Measurements from ENCODE around the gene UNC13C. TPM values are rescaled to one million over a fixed set of nuclear protein-coding genes. Genes with fewer than 3 reads are reported as not detected.

The UNC13C gene
- polyA plus RNA-seq, 1 donor from 2014 or later = 4.0 TPM

DNA sequence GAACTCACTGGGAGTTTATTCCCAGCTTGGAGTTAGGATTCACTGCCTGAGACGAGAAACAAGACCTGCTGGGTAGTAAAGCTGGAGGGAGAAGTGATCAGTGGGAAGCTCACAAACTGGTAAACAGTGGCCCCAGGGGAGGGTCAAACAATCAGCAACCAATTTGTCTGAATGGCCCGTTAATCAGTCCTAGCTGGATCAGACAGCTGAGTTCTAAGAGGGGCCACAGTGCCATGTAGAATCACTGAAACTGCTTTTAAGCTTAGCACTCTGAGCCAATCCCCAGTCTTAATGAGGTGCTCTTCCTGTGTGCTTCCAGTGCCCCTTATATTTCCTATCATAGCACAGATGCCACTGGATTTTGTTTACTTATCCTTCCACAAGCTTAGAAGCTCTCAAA, 626.8 kb downstream of the UNC13C start:
- Histone ChIP-seq H3K27me3 (ENCODE audit: insufficient read depth, low read depth, low read length) (no peaks in the 10 kb centered on the region), H3K9ac (ENCODE audit: low read length) (no peak overlapping the region), H2AFZ (ENCODE audit: low read depth, low read length) (no peak overlapping the region)

DNA sequence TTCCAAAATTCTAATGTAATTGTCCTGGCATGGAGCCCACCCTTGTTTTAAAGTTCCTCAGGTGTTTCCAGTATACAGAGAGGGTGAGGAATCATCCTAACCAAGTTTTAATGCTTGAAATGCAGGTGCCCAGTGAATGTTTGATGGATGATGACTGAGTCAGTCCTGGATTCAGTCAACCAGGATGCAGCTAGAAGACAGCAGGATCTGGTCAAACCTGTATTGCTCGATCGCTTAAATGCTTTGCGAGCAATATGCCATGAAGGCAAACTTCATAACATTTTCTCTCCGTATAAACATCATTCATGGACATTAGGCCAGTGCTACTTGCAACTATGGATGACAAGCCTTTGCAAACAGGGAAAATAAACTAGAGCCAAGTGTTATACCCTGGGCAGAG, 627.3 kb downstream of the UNC13C start:
- no peak overlapping the region for H3K4me2 ChIP-seq (ENCODE audit: low read length)
- no peaks in the 10 kb centered on the region for H3K9me2 ChIP-seq (ENCODE audit: insufficient read depth, low read length)
- no peaks in the 10 kb centered on the region for H4K20me1 ChIP-seq (ENCODE audit: insufficient read depth)
- no peak overlapping the region for H3K4me3 ChIP-seq (ENCODE audit: low read length)
- no peaks in the 10 kb centered on the region for H3K36me3 ChIP-seq (ENCODE audit: insufficient read depth, low read length)
- no peaks in the 10 kb centered on the region for H3K9me3 ChIP-seq (ENCODE audit: low read length)
- no peak overlapping the region for H3K9ac ChIP-seq (ENCODE audit: low read length)
- H3K27me3 ChIP-seq (ENCODE audit: insufficient read depth, low read depth, low read length) = no peaks in the 10 kb centered on the region
- no peak overlapping the region for H2AFZ ChIP-seq (ENCODE audit: low read depth, low read length)
- H3K79me2 ChIP-seq (replicated peaks; ENCODE audit: insufficient read depth, low read length) = no peaks in the 10 kb centered on the region
- TF ChIP-seq SMC3 (conservative IDR thresholded peaks at IDR 0.05; ENCODE audit: poor library complexity) (no peak), POLR2AphosphoS5 (IDR thresholded peaks at IDR 0.05) (no peak), EZH2 (IDR thresholded peaks at IDR 0.05; ENCODE audit: borderline replicate concordance, insufficient read depth, low read length, poor library complexity, severe bottlenecking) (no peak), RAD21 (conservative IDR thresholded peaks at IDR 0.05) (no peak), TAF1 (IDR thresholded peaks at IDR 0.05; ENCODE audit: low read depth) (no peak), MXI1 (conservative IDR thresholded peaks at IDR 0.05; ENCODE audit: poor library complexity, severe bottlenecking) (no peak), EP300 (conservative IDR thresholded peaks at IDR 0.05; ENCODE audit: poor library complexity, severe bottlenecking) (no peak)
- TF ChIP-seq, protein P1, sequence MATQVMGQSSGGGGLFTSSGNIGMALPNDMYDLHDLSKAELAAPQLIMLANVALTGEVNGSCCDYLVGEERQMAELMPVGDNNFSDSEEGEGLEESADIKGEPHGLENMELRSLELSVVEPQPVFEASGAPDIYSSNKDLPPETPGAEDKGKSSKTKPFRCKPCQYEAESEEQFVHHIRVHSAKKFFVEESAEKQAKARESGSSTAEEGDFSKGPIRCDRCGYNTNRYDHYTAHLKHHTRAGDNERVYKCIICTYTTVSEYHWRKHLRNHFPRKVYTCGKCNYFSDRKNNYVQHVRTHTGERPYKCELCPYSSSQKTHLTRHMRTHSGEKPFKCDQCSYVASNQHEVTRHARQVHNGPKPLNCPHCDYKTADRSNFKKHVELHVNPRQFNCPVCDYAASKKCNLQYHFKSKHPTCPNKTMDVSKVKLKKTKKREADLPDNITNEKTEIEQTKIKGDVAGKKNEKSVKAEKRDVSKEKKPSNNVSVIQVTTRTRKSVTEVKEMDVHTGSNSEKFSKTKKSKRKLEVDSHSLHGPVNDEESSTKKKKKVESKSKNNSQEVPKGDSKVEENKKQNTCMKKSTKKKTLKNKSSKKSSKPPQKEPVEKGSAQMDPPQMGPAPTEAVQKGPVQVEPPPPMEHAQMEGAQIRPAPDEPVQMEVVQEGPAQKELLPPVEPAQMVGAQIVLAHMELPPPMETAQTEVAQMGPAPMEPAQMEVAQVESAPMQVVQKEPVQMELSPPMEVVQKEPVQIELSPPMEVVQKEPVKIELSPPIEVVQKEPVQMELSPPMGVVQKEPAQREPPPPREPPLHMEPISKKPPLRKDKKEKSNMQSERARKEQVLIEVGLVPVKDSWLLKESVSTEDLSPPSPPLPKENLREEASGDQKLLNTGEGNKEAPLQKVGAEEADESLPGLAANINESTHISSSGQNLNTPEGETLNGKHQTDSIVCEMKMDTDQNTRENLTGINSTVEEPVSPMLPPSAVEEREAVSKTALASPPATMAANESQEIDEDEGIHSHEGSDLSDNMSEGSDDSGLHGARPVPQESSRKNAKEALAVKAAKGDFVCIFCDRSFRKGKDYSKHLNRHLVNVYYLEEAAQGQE (IDR thresholded peaks at IDR 0.05; ENCODE audit: borderline replicate concordance) = no peak
- TF ChIP-seq, protein P2, sequence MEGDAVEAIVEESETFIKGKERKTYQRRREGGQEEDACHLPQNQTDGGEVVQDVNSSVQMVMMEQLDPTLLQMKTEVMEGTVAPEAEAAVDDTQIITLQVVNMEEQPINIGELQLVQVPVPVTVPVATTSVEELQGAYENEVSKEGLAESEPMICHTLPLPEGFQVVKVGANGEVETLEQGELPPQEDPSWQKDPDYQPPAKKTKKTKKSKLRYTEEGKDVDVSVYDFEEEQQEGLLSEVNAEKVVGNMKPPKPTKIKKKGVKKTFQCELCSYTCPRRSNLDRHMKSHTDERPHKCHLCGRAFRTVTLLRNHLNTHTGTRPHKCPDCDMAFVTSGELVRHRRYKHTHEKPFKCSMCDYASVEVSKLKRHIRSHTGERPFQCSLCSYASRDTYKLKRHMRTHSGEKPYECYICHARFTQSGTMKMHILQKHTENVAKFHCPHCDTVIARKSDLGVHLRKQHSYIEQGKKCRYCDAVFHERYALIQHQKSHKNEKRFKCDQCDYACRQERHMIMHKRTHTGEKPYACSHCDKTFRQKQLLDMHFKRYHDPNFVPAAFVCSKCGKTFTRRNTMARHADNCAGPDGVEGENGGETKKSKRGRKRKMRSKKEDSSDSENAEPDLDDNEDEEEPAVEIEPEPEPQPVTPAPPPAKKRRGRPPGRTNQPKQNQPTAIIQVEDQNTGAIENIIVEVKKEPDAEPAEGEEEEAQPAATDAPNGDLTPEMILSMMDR (IDR thresholded peaks at IDR 0.05; ENCODE audit: poor library complexity, severe bottlenecking) = no peak
- H3F3A ChIP-seq (ENCODE audit: insufficient read depth, low read length, poor library complexity, severe bottlenecking) = peaks cover 3% of the 10 kb centered on the region
- H3K27ac ChIP-seq (ENCODE audit: low read length) = no peak overlapping the region

More for the DNA sequence above, 626.8 kb downstream of the UNC13C start:
- Histone ChIP-seq H3K9me3 (ENCODE audit: low read length) (no peaks in the 10 kb centered on the region), H3F3A (ENCODE audit: insufficient read depth, low read length, poor library complexity, severe bottlenecking) (no peaks in the 10 kb centered on the region), H3K4me3 (ENCODE audit: low read length) (no peak overlapping the region), H3K79me2 (replicated peaks; ENCODE audit: insufficient read depth, low read length) (no peaks in the 10 kb centered on the region), H4K20me1 (ENCODE audit: insufficient read depth) (no peaks in the 10 kb centered on the region), H3K36me3 (ENCODE audit: insufficient read depth, low read length) (no peaks in the 10 kb centered on the region), H3K9me2 (ENCODE audit: insufficient read depth, low read length) (no peaks in the 10 kb centered on the region), H3K27ac (ENCODE audit: low read length) (no peak overlapping the region), H3K4me2 (ENCODE audit: low read length) (no peak overlapping the region)
- TF ChIP-seq POLR2AphosphoS5 (IDR thresholded peaks at IDR 0.05) = no peak
- TF ChIP-seq, protein P1 (IDR thresholded peaks at IDR 0.05; ENCODE audit: borderline replicate concordance) = peak; percentile 47

Data from neural cell (in vitro differentiated cells).